CD14-positive monocyte (primary cell): ENCODE results near the gene DBNDD2. TPM values are rescaled to one million over a fixed set of nuclear protein-coding genes. Genes with fewer than 3 reads are reported as not detected.

Experiments
- DNase-seq, 3 donors: peaks; one replicate each; pipeline ENCODE4 v3.0.0-alpha.2; 2011 to 2022
- H2AFZ ChIP-seq: 2 replicates; pipeline ENCODE4 v1.6.0; 2012; ENCODE audit warnings: mild to moderate bottlenecking, low read depth, low read length, inconsistent platforms; ENCODE audit not compliant: insufficient read depth, poor library complexity, severe bottlenecking
- H3K27ac ChIP-seq, 2 donors: 1 replicate in 1 of 2; 2 replicates in 1 of 2; pipeline ENCODE4 v1.5.1; 2012 to 2013; ENCODE audit warnings: low read length in 2 of 2, control low read depth in 1 of 2, inconsistent platforms in 1 of 2, low read depth in 1 of 2, mild to moderate bottlenecking in 1 of 2
- H3K27me3 ChIP-seq, 2 donors: one replicate each; pipeline versions ENCODE4 v1.6.0 to v1.6.1; 2011 to 2013; ENCODE audit warnings: low read length in 2 of 2; ENCODE audit not compliant: control insufficient read depth in 2 of 2, insufficient read depth in 2 of 2
- H3K36me3 ChIP-seq, 2 donors: replicated peaks in 1 of 2; 1 replicate in 1 of 2; 2 replicates in 1 of 2; pipeline versions ENCODE4 v1.5.1 to v1.6.1; 2012 to 2013; ENCODE audit warnings: low read length in 2 of 2, control low read depth in 1 of 2, inconsistent platforms in 1 of 2, mild to moderate bottlenecking in 1 of 2; ENCODE audit not compliant: insufficient read depth in 2 of 2, control insufficient read depth in 1 of 2
- H3K4me1 ChIP-seq, 2 donors: 1 replicate in 1 of 2; 2 replicates in 1 of 2; pipeline versions ENCODE4 v1.5.1 to v1.6.1; 2012 to 2013; ENCODE audit warnings: low read length in 2 of 2, control low read depth in 1 of 2, inconsistent platforms in 1 of 2, mild to moderate bottlenecking in 1 of 2, moderate library complexity in 1 of 2; ENCODE audit not compliant: insufficient read depth in 2 of 2, control insufficient read depth in 1 of 2
- H3K4me2 ChIP-seq: replicated peaks from 2 replicates; pipeline ENCODE3; 2012; ENCODE audit warnings: low read length, moderate library complexity, mild to moderate bottlenecking; ENCODE audit not compliant: poor library complexity, severe bottlenecking; ENCODE audit errors: extremely low read depth
- H3K4me3 ChIP-seq, 3 experiments: fragments of 200-600 bp in 1 of 3; sonication (generic) in 1 of 3; replicated peaks in 1 of 3; 1 replicate in 2 of 3; 2 replicates in 1 of 3; pipeline ENCODE4 v1.5.1; 2011 to 2013; ENCODE audit warnings: low read length in 3 of 3, mild to moderate bottlenecking in 3 of 3, control low read depth in 2 of 3, low read depth in 2 of 3, inconsistent platforms in 1 of 3, moderate library complexity in 1 of 3
- H3K79me2 ChIP-seq: 2 replicates; pipeline ENCODE4 v1.6.0; 2012; ENCODE audit warnings: mild to moderate bottlenecking, control low read depth, inconsistent platforms, low read length, moderate library complexity; ENCODE audit not compliant: insufficient read depth
- H3K9ac ChIP-seq: 2 replicates; pipeline ENCODE4 v1.6.0; 2017; ENCODE audit warnings: low read length, mild to moderate bottlenecking; ENCODE audit not compliant: insufficient read depth, poor library complexity, severe bottlenecking
- H3K9me3 ChIP-seq, 2 donors: replicated peaks in 1 of 2; 1 replicate in 1 of 2; 2 replicates in 1 of 2; pipeline versions ENCODE4 v1.5.1 to v1.6.1; 2012 to 2013; ENCODE audit warnings: low read length in 2 of 2, control low read depth in 1 of 2; ENCODE audit not compliant: control insufficient read depth in 1 of 2, insufficient read depth in 1 of 2
- H4K20me1 ChIP-seq: 2 replicates; pipeline ENCODE4 v1.6.0; 2012; ENCODE audit warnings: mild to moderate bottlenecking, low read length, control low read depth, moderate library complexity; ENCODE audit not compliant: insufficient read depth
- H3K27ac Mint-ChIP-seq, 7 donors: one replicate each; pipeline ENCODE4 v1.8.0; 2020; ENCODE audit warnings: mild to moderate bottlenecking in 7 of 7, mixed read lengths in 7 of 7, moderate library complexity in 6 of 7, inconsistent platforms in 2 of 7
- H3K27me3 Mint-ChIP-seq, 3 donors: one replicate each; pipeline ENCODE4 v1.8.0; 2021 to 2022; ENCODE audit warnings: low read depth in 3 of 3, mild to moderate bottlenecking in 3 of 3, mixed read lengths in 3 of 3, moderate library complexity in 3 of 3, inconsistent platforms in 1 of 3
- H3K36me3 Mint-ChIP-seq, 2 donors: one replicate each; pipeline ENCODE4 v1.8.0; 2020; ENCODE audit warnings: mixed read lengths in 2 of 2, inconsistent platforms in 1 of 2, mild to moderate bottlenecking in 1 of 2
- H3K4me1 Mint-ChIP-seq: one replicate; pipeline ENCODE4 v1.8.0; 2020; ENCODE audit warnings: mild to moderate bottlenecking, mixed read lengths
- H3K4me3 Mint-ChIP-seq, 2 donors: one replicate each; pipeline ENCODE4 v1.8.0; 2020; ENCODE audit warnings: mild to moderate bottlenecking in 2 of 2, mixed read lengths in 2 of 2, moderate library complexity in 1 of 2
- H3K9me3 Mint-ChIP-seq, 7 donors: one replicate each; pipeline ENCODE4 v1.8.0; 2020 to 2022; ENCODE audit warnings: mixed read lengths in 7 of 7, mild to moderate bottlenecking in 6 of 7, moderate library complexity in 6 of 7, inconsistent platforms in 2 of 7
- WGBS: methylation state at CpG from one replicate; pipeline ENCODE4 v1.1.5; 2013; ENCODE audit warnings: missing lambda C conversion rate; ENCODE audit not compliant: insufficient coverage; 5-methylcytosine and 5-hydroxymethylcytosine counted together
- intact Hi-C, 2 donors: fragments of 100-400 bp; cut with micrococcal nuclease; formaldehyde crosslinking; loops; one replicate each; pipeline versions ENCODE4 v1.15.0 to v1.15.1; 2023
- polyA plus RNA-seq, 3 donors: library from polyadenylated mRNA; depleted of rRNA in 1 of 3; unstranded in 2 of 3; stranded (reverse) in 1 of 3; fragments of 300-500 nt in 2 of 3; fragments of >200 nt in 1 of 3; fragmentation: Illumina TruSeq in 2 of 3; gene quantifications; 1 replicate in 2 of 3; 2 replicates in 1 of 3; pipeline ENCODE4 v1.2.3, GENCODE V29; 2012 to 2021
- TF ChIP-seq, protein P1 (sequence below): fragments of 200-600 bp; IDR thresholded peaks from one replicate; pipeline ENCODE4 v1.8.0; 2022; ENCODE audit warnings: antibody characterized with exemption, mild to moderate bottlenecking

DBNDD2 gene
- polyA plus RNA-seq, 3 donors, result 15.6 to 22.1 (median 21.9) TPM

- peaks cover 23 to 37% of the 10 kb centered on the region in 2 donors for H3K27me3 ChIP-seq
- Mint-ChIP-seq H3K9me3 (peaks cover 6 to 17% (median 14%) of the 10 kb centered on the region in 7 donors), H3K4me3 (peak overlapping the region; percentile 85 to 93), H3K36me3 (peaks cover 6 to 23% of the 10 kb centered on the region in 2 donors), H3K4me1 (peaks cover 30% of the 10 kb centered on the region), H3K27ac (peak overlapping the region in 2 of 7 donors; percentile 58 to 69), H3K27me3 (peaks cover 31 to 52% (median 40%) of the 10 kb centered on the region in 3 donors)
- peak overlapping the region; percentile 63 for H3K9ac ChIP-seq
- peaks cover 5% of the 10 kb centered on the region for H4K20me1 ChIP-seq
- TF ChIP-seq, protein P1, sequence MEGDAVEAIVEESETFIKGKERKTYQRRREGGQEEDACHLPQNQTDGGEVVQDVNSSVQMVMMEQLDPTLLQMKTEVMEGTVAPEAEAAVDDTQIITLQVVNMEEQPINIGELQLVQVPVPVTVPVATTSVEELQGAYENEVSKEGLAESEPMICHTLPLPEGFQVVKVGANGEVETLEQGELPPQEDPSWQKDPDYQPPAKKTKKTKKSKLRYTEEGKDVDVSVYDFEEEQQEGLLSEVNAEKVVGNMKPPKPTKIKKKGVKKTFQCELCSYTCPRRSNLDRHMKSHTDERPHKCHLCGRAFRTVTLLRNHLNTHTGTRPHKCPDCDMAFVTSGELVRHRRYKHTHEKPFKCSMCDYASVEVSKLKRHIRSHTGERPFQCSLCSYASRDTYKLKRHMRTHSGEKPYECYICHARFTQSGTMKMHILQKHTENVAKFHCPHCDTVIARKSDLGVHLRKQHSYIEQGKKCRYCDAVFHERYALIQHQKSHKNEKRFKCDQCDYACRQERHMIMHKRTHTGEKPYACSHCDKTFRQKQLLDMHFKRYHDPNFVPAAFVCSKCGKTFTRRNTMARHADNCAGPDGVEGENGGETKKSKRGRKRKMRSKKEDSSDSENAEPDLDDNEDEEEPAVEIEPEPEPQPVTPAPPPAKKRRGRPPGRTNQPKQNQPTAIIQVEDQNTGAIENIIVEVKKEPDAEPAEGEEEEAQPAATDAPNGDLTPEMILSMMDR, result no peak
- H2AFZ ChIP-seq, result peak overlapping the region; percentile 92
- peaks cover 0 to 6% of the 10 kb centered on the region in 2 donors for H3K36me3 ChIP-seq
- WGBS, result under 1% methylated on average over 78 of the region's 87 CpGs
- no peak overlapping the region for H3K27ac ChIP-seq
- no peak for DNase-seq
- peaks cover 28 to 38% of the 10 kb centered on the region in 2 donors for H3K4me1 ChIP-seq
- H3K79me2 ChIP-seq, result no peaks in the 10 kb centered on the region
- intact Hi-C loops, result loop anchor here in 1 of 2 donors (5.0 kb wide), 1 partner anchor 34 kb away; no protein-coding TSS in a partner anchor
- H3K4me3 ChIP-seq, result peak overlapping the region; percentile 65 to 85 (median 73)
- H3K4me2 ChIP-seq, result peak overlapping the region; percentile 97
- H3K9me3 ChIP-seq, result peaks cover 2 to 12% of the 10 kb centered on the region in 2 donors
Measured at GRCh38 chr20:45406260-45407066, 1.6 kb upstream of the DBNDD2 start.

- H4K20me1 ChIP-seq, result peaks cover 5% of the 10 kb centered on the region
- H3K79me2 ChIP-seq, result no peaks in the 10 kb centered on the region
- H3K27ac Mint-ChIP-seq, result peak overlapping the region in 2 of 7 donors; percentile 58 to 69
- DNase-seq, result no peak
- 22% methylated on average over 20 of the region's 30 CpGs for WGBS
- TF ChIP-seq, protein P1, result no peak
- H3K27ac ChIP-seq, result no peak overlapping the region
- peaks cover 30% of the 10 kb centered on the region for H3K4me1 Mint-ChIP-seq
- peaks cover 28 to 38% of the 10 kb centered on the region in 2 donors for H3K4me1 ChIP-seq
- peaks cover under 1 to 12% (median 9%) of the 10 kb centered on the region in 7 donors for H3K9me3 Mint-ChIP-seq
- intact Hi-C loops, result loop anchor here in 1 of 2 donors (5.0 kb wide), 1 partner anchor 35 kb away; no protein-coding TSS in a partner anchor
- H3K4me3 ChIP-seq, result peak overlapping the region; percentile 65 to 85 (median 73)
- peak overlapping the region; percentile 97 for H3K4me2 ChIP-seq
- peaks cover 0 to 6% of the 10 kb centered on the region in 2 donors for H3K36me3 ChIP-seq
- peaks cover 6 to 23% of the 10 kb centered on the region in 2 donors for H3K36me3 Mint-ChIP-seq
- peak overlapping the region; percentile 92 for H2AFZ ChIP-seq
- H3K4me3 Mint-ChIP-seq, result peak overlapping the region; percentile 85 to 93
- peaks cover 0 to 10% of the 10 kb centered on the region in 2 donors for H3K9me3 ChIP-seq
- peak overlapping the region; percentile 63 for H3K9ac ChIP-seq
- H3K27me3 Mint-ChIP-seq, result peaks cover 31 to 51% (median 38%) of the 10 kb centered on the region in 3 donors
- H3K27me3 ChIP-seq, result peaks cover 23 to 37% of the 10 kb centered on the region in 2 donors
Measured at GRCh38 chr20:45407067-45407745, 883 bp upstream of the DBNDD2 start.
